Measurements from ENCODE around the gene CUX1. TPM values are rescaled to one million over a fixed set of nuclear protein-coding genes. Genes with fewer than 3 reads are reported as not detected.

CUX1 gene
- polyA plus RNA-seq, 4 donors = 29.2 to 77.5 (median 32.3) TPM

DNA sequence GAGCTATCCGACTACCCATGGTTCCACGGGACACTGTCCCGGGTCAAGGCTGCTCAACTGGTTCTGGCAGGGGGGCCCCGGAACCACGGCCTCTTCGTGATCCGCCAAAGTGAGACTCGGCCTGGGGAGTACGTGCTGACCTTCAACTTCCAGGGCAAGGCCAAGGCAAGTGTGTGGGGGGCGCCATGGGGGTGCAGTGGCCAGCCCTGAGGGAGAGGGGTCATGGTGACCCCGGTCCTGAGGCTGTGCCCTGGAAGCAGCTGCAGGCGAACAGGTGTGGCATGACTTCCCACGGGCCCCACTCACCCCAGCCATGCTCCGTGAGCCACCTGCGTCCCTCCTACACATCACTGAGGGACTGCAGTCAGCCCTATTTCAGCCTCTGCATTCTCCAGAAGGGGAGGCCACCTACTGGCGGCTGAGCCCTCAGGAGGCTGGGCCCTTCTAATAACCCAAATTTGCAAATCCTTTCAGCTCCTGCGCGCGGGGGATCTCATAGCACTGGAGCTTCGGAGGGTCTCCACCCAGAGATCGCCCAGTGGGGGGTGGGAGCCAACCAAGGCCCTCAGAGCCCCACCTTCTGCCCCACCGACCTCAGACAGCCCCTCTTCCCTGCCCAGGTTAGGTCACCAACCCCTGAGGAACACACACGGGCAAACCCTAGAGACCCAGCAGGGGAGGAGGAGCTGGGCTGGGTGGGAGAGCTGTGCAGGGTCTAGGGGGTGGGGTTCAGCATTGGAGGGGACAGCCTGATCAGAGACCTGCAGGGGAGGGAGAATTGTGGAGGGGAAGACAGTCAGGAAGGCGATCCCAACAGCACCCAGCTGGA is 500.0 kb downstream of the CUX1 start:
- FAIRE-seq (no peak), DNase-seq (no peak)
- H3K4me1 ChIP-seq (ENCODE audit: control insufficient read depth in 3 of 3, insufficient read depth in 2 of 3, low read depth in 1 of 3, low read length in 2 of 3) = no peaks in the 10 kb centered on the region
- H3K36me3 ChIP-seq (ENCODE audit: control insufficient read depth in 3 of 3, insufficient read depth in 2 of 3, low read depth in 1 of 3, low read length in 3 of 3) = peaks cover 0 to 17% (median 0%) of the 10 kb centered on the region in 3 donors
- H3K4me3 ChIP-seq (ENCODE audit: low read depth in 1 of 3, low read length in 3 of 3) = no peak overlapping the region
- H3K9me3 ChIP-seq (ENCODE audit: control insufficient read depth in 2 of 2, insufficient read depth in 1 of 2, low read depth in 1 of 2, low read length in 1 of 2) = no peaks in the 10 kb centered on the region
- no peak overlapping the region for H3K27ac ChIP-seq (ENCODE audit: low read depth in 1 of 3, low read length in 2 of 3)
- H3K27me3 ChIP-seq (ENCODE audit: control insufficient read depth in 3 of 3, insufficient read depth in 3 of 3, low read length in 3 of 3) = peaks cover 0 to 6% (median 3%) of the 10 kb centered on the region in 3 donors
- 86 to 89% (median 87%) methylated on average over 22 to 24 of the region's 24 CpGs for WGBS, 3 donors

- WGBS, 3 donors = 37 to 68% (median 55%) methylated on average over 6 to 7 of the region's 7 CpGs
- H3K9me3 ChIP-seq (ENCODE audit: control insufficient read depth in 2 of 2, insufficient read depth in 1 of 2, low read depth in 1 of 2, low read length in 1 of 2) = no peaks in the 10 kb centered on the region
- H3K27ac ChIP-seq (ENCODE audit: low read depth in 1 of 3, low read length in 2 of 3) = peak overlapping the region in 1 of 3 donors; percentile 12
- peaks cover 0 to 17% (median 0%) of the 10 kb centered on the region in 3 donors for H3K36me3 ChIP-seq (ENCODE audit: control insufficient read depth in 3 of 3, insufficient read depth in 2 of 3, low read depth in 1 of 3, low read length in 3 of 3)
- H3K4me1 ChIP-seq (ENCODE audit: control insufficient read depth in 3 of 3, insufficient read depth in 2 of 3, low read depth in 1 of 3, low read length in 2 of 3) = no peaks in the 10 kb centered on the region
- DNase-seq (peak in 1 of 2 donors; percentile 35), FAIRE-seq (no peak)
- H3K27me3 ChIP-seq (ENCODE audit: control insufficient read depth in 3 of 3, insufficient read depth in 3 of 3, low read length in 3 of 3) = peaks cover 0 to 10% (median 3%) of the 10 kb centered on the region in 3 donors
- H3K4me3 ChIP-seq (ENCODE audit: low read depth in 1 of 3, low read length in 3 of 3) = no peak overlapping the region
Measured at GRCh38 chr7:102318482-102318971, 501.1 kb downstream of the CUX1 start.

GRCh38 chr7:102319671-102320070 is 502.2 kb downstream of the CUX1 start:
- FAIRE-seq (no peak), DNase-seq (no peak)
- no peak overlapping the region for H3K27ac ChIP-seq (ENCODE audit: low read depth in 1 of 3, low read length in 2 of 3)
- H3K4me1 ChIP-seq (ENCODE audit: control insufficient read depth in 3 of 3, insufficient read depth in 2 of 3, low read depth in 1 of 3, low read length in 2 of 3) = no peaks in the 10 kb centered on the region
- WGBS, 3 donors = 93 to 95% (median 94%) methylated on average over 3 of the region's 3 CpGs
- H3K36me3 ChIP-seq (ENCODE audit: control insufficient read depth in 3 of 3, insufficient read depth in 2 of 3, low read depth in 1 of 3, low read length in 3 of 3) = peaks cover 0 to 12% (median 0%) of the 10 kb centered on the region in 3 donors
- H3K27me3 ChIP-seq (ENCODE audit: control insufficient read depth in 3 of 3, insufficient read depth in 3 of 3, low read length in 3 of 3) = peaks cover 0 to 10% (median 3%) of the 10 kb centered on the region in 3 donors
- no peak overlapping the region for H3K4me3 ChIP-seq (ENCODE audit: low read depth in 1 of 3, low read length in 3 of 3)
- no peaks in the 10 kb centered on the region for H3K9me3 ChIP-seq (ENCODE audit: control insufficient read depth in 2 of 2, insufficient read depth in 1 of 2, low read depth in 1 of 2, low read length in 1 of 2)

GRCh38 chr7:102320181-102320580 is 502.8 kb downstream of the CUX1 start:
- H3K9me3 ChIP-seq (ENCODE audit: control insufficient read depth in 2 of 2, insufficient read depth in 1 of 2, low read depth in 1 of 2, low read length in 1 of 2) = no peaks in the 10 kb centered on the region
- 89 to 92% (median 90%) methylated on average over 14 of the region's 14 CpGs for WGBS, 3 donors
- H3K4me3 ChIP-seq (ENCODE audit: low read depth in 1 of 3, low read length in 3 of 3) = no peak overlapping the region
- no peaks in the 10 kb centered on the region for H3K4me1 ChIP-seq (ENCODE audit: control insufficient read depth in 3 of 3, insufficient read depth in 2 of 3, low read depth in 1 of 3, low read length in 2 of 3)
- no peak for FAIRE-seq
- H3K27ac ChIP-seq (ENCODE audit: low read depth in 1 of 3, low read length in 2 of 3) = no peak overlapping the region
- no peak for DNase-seq
- H3K36me3 ChIP-seq (ENCODE audit: control insufficient read depth in 3 of 3, insufficient read depth in 2 of 3, low read depth in 1 of 3, low read length in 3 of 3) = peaks cover 0 to 12% (median 0%) of the 10 kb centered on the region in 3 donors
- peaks cover 0 to 10% (median 3%) of the 10 kb centered on the region in 3 donors for H3K27me3 ChIP-seq (ENCODE audit: control insufficient read depth in 3 of 3, insufficient read depth in 3 of 3, low read length in 3 of 3)

DNA sequence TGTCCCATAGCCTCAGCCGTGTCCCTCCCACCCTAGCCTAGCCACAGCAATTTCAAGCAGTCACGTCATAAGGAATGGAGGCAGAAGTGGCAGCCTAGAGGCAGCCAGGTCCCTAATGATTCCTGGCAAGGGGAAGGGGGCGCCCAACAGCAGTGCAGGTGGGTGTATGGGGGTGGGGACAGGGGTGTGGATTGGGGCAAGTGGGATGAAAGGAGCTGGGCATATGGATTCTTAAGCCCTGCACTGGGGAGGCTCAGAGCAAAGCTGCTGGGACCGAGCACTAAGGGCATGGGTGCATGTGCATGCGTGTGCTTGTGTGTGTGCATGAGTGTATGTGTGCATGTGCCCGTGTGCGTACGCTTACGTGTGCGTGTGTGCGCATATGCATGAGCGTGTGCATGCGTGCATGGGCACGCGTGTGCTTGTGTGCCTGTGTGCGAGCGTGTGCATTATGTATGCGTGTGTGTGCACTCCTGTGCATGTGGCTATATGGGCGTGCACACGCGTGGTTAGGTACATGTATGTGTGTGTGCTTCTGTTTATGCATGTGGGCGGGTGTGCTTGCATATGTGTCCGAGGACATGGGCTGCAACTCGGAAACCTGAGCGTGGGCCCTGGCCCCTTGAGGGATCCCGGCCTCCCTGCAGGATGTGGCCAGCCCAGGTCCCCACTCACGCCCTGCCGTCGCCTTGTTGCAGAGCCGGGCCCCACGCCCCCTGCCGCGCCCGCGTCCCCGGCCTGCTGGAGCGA is 503.4 kb downstream of the CUX1 start:
- Histone ChIP-seq H3K4me1 (ENCODE audit: control insufficient read depth in 3 of 3, insufficient read depth in 2 of 3, low read depth in 1 of 3, low read length in 2 of 3) (no peaks in the 10 kb centered on the region), H3K27me3 (ENCODE audit: control insufficient read depth in 3 of 3, insufficient read depth in 3 of 3, low read length in 3 of 3) (peaks cover 0 to 10% (median 3%) of the 10 kb centered on the region in 3 donors), H3K36me3 (ENCODE audit: control insufficient read depth in 3 of 3, insufficient read depth in 2 of 3, low read depth in 1 of 3, low read length in 3 of 3) (peaks cover 0 to 12% (median 0%) of the 10 kb centered on the region in 3 donors), H3K4me3 (ENCODE audit: low read depth in 1 of 3, low read length in 3 of 3) (peak overlapping the region in 1 of 3 donors; percentile 22), H3K27ac (ENCODE audit: low read depth in 1 of 3, low read length in 2 of 3) (no peak overlapping the region), H3K9me3 (ENCODE audit: control insufficient read depth in 2 of 2, insufficient read depth in 1 of 2, low read depth in 1 of 2, low read length in 1 of 2) (no peaks in the 10 kb centered on the region)
- 68 to 74% (median 71%) methylated on average over 30 to 37 of the region's 37 CpGs for WGBS, 3 donors
- FAIRE-seq (no peak), DNase-seq (no peak)

DNA sequence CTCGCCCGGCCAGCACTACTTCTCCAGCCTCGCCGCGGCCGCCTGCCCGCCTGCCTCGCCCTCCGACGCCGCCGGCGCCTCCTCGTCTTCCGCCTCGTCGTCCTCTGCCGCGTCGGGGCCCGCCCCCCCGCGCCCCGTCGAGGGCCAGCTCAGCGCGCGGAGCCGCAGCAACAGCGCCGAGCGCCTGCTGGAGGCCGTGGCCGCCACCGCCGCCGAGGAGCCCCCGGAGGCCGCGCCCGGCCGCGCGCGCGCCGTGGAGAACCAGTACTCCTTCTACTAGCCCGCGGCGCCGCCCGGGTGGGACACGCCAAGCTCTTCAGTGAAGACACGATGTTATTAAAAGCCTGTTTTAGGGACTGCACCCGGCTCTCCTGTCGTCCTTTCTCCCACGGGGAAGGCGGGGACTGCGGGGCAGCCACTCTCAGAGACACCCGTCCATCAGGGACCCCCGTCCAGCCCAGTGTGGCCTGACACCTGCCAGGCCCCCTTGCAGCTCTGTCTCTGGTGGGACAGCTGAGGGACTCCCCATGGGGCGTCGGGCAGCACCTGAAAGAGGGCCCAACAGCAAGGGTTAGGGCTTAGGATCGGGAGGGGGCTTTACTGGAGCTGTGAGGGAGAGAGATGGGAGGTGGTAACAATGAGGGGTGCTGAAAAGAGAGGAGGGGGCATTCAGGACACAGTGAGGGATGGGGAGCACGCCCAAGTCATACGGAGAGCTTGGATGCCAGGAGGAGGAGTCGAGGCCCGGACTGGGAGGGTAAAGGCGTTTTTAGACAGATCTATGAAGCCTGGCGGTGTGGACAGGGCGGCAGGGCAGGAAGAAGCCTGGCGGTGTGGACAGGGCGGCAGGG is 504.1 kb downstream of the CUX1 start:
- Histone ChIP-seq H3K27ac (ENCODE audit: low read depth in 1 of 3, low read length in 2 of 3) (peak overlapping the region in 1 of 3 donors; percentile 53), H3K27me3 (ENCODE audit: control insufficient read depth in 3 of 3, insufficient read depth in 3 of 3, low read length in 3 of 3) (peaks cover 0 to 10% (median 3%) of the 10 kb centered on the region in 3 donors), H3K9me3 (ENCODE audit: control insufficient read depth in 2 of 2, insufficient read depth in 1 of 2, low read depth in 1 of 2, low read length in 1 of 2) (no peaks in the 10 kb centered on the region), H3K4me1 (ENCODE audit: control insufficient read depth in 3 of 3, insufficient read depth in 2 of 3, low read depth in 1 of 3, low read length in 2 of 3) (no peaks in the 10 kb centered on the region), H3K4me3 (ENCODE audit: low read depth in 1 of 3, low read length in 3 of 3) (peak overlapping the region in 1 of 3 donors; percentile 22), H3K36me3 (ENCODE audit: control insufficient read depth in 3 of 3, insufficient read depth in 2 of 3, low read depth in 1 of 3, low read length in 3 of 3) (peaks cover 0 to 12% (median 0%) of the 10 kb centered on the region in 3 donors)
- FAIRE-seq (no peak), DNase-seq (peak; percentile 28 to 50)
- WGBS, 3 donors = 19 to 31% (median 28%) methylated on average over 46 to 73 of the region's 73 CpGs

DNA sequence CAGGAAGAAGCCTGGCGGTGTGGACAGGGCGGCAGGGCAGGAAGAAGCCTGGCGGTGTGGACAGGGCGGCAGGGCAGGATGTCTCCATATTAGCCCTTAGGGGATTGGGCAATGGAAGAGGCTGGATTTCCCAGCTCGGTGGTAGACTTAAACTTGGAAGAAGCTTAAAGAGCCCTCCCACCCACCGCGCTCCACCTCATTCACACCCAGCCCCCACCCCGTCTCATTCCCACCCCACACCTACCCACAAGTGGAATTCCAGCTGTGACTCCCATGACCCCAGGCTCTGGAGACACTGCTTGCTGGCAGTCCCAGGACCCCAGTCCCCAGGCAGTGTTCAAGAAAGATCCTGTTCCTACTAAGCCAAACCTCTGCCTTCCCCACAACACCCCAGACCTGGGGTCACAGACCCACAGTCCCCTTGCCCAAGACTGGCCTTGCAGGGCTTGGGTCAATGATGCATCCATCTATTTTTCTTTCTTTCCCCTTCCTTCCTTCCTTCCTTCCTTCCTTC is 504.8 kb downstream of the CUX1 start:
- Histone ChIP-seq H3K9me3 (ENCODE audit: control insufficient read depth in 2 of 2, insufficient read depth in 1 of 2, low read depth in 1 of 2, low read length in 1 of 2) (no peaks in the 10 kb centered on the region), H3K27me3 (ENCODE audit: control insufficient read depth in 3 of 3, insufficient read depth in 3 of 3, low read length in 3 of 3) (peaks cover 0 to 10% (median 3%) of the 10 kb centered on the region in 3 donors), H3K4me3 (ENCODE audit: low read depth in 1 of 3, low read length in 3 of 3) (no peak overlapping the region), H3K36me3 (ENCODE audit: control insufficient read depth in 3 of 3, insufficient read depth in 2 of 3, low read depth in 1 of 3, low read length in 3 of 3) (peaks cover 0 to 11% (median 0%) of the 10 kb centered on the region in 3 donors), H3K27ac (ENCODE audit: low read depth in 1 of 3, low read length in 2 of 3) (no peak overlapping the region), H3K4me1 (ENCODE audit: control insufficient read depth in 3 of 3, insufficient read depth in 2 of 3, low read depth in 1 of 3, low read length in 2 of 3) (no peaks in the 10 kb centered on the region)
- no peak for FAIRE-seq
- WGBS, 3 donors = 40 to 78% (median 68%) methylated on average over 5 to 8 of the region's 8 CpGs
- DNase-seq = no peak

All from small intestine (tissue), 7 donors.